ENCODE results near the gene ECEL1.
A peak's percentile ranks its signal among the peaks of the same experiment; 100 is the strongest.

The ECEL1 gene

GRCh38 chr2:232483311-232483922, 4.2 kb downstream of the ECEL1 start:
- no peak for DNase-seq

- no peak for DNase-seq
Measured at GRCh38 chr2:232482301-232483238, 5.1 kb downstream of the ECEL1 start.

GRCh38 chr2:232481322-232482140, 6.1 kb downstream of the ECEL1 start:
- DNase-seq, result no peak

GRCh38 chr2:232480201-232481190, 7.1 kb downstream of the ECEL1 start:
- DNase-seq, result no peak

- no peak for DNase-seq
Measured at GRCh38 chr2:232479341-232480200, 8.1 kb downstream of the ECEL1 start.

GRCh38 chr2:232478571-232479340, 8.9 kb downstream of the ECEL1 start:
- DNase-seq, result no peak

GRCh38 chr2:232477751-232478510, 9.7 kb downstream of the ECEL1 start:
- no peak for DNase-seq

GRCh38 chr2:232476791-232477190, 10.8 kb downstream of the ECEL1 start:
- no peak for DNase-seq

- no peak for DNase-seq
Measured at GRCh38 chr2:232476045-232476444, 11.6 kb downstream of the ECEL1 start.

- DNase-seq, result peak; percentile 87
Measured at GRCh38 chr2:232473467-232473890, 14.2 kb downstream of the ECEL1 start.

- DNase-seq, result no peak
Measured at GRCh38 chr2:232466221-232466620, 21.4 kb downstream of the ECEL1 start.

- DNase-seq, result no peak
Measured at GRCh38 chr2:232465061-232465460, 22.6 kb downstream of the ECEL1 start.

- DNase-seq, result peak; percentile 57
Measured at GRCh38 chr2:232464544-232464885, 23.1 kb downstream of the ECEL1 start.

- DNase-seq, result peak; percentile 37
Measured at GRCh38 chr2:232463701-232464543, 23.7 kb downstream of the ECEL1 start.

- no peak for DNase-seq
Measured at GRCh38 chr2:232460171-232460570, 27.5 kb downstream of the ECEL1 start.

GRCh38 chr2:232459419-232460035, 28.1 kb downstream of the ECEL1 start:
- DNase-seq, result no peak

- no peak for DNase-seq
Measured at GRCh38 chr2:232458661-232459418, 28.8 kb downstream of the ECEL1 start.

All from DMS79 treated with DMSO at 0.1 percent for 48 hours (cell line).